ENCODE data around the gene NREP. TPM values are rescaled to one million over a fixed set of nuclear protein-coding genes. Genes with fewer than 3 reads are reported as not detected.
A peak's percentile ranks its signal among the peaks of the same experiment; 100 is the strongest.

Gene NREP
- 1,282 and 1,485 TPM in 2 replicates for total RNA-seq (2014; rRNA removed; shearing (Covaris generic))
- 1,378 and 1,415 TPM in 2 replicates for polyA plus RNA-seq (2016; fragmentation: Nextera tagmentation; extraction: Ambion mirVana)

GRCh38 chr5:111756581-111757354 lies at the start of gene NREP:
Gene NREP (minus strand): TSS chr5:111757194. CDS start chr5:111755772, 1,422 bp downstream.
- 1% methylated on average over 11 to 12 of the region's 12 CpGs for WGBS, 2 experiments (ENCODE audit: low coverage in 1 of 2, low lambda C conversion rate in 2 of 2, missing lambda C conversion rate in 2 of 2)
- H3K36me3 ChIP-seq (ENCODE audit: low read depth), result peaks cover 39% of the 10 kb centered on the region
- no peak for TF ChIP-seq EZH2phosphoT487 (IDR thresholded peaks at IDR 0.05; ENCODE audit: insufficient read depth, low read depth)
- peak within 1 kb of the TSS; percentile 98 for H3K4me3 ChIP-seq
- H3F3A ChIP-seq (ENCODE audit: insufficient read depth), result peaks cover 57% of the 10 kb centered on the region
- H3K79me2 ChIP-seq (ENCODE audit: insufficient read depth), result peaks cover 51% of the 10 kb centered on the region
- no peaks in the 10 kb centered on the region for H3K9me2 ChIP-seq (ENCODE audit: insufficient read depth)
- H3K4me2 ChIP-seq (ENCODE audit: unreplicated experiment), result peak within 1 kb of the TSS; percentile 99
- no peak for DNase-seq
- H3K4me1 ChIP-seq (ENCODE audit: insufficient read depth), result peaks cover 22% of the 10 kb centered on the region
- peak within 1 kb of the TSS; percentile 93 for H3K27ac ChIP-seq
- no peaks in the 10 kb centered on the region for H3K9me3 ChIP-seq (ENCODE audit: low read depth)
- H4K20me1 ChIP-seq (ENCODE audit: insufficient read depth), result no peaks in the 10 kb centered on the region
- peak within 1 kb of the TSS; percentile 96 for H3K9ac ChIP-seq
- peak within 1 kb of the TSS; percentile 66 for H2AFZ ChIP-seq
- in situ Hi-C loops (cut with MboI), result loop anchor here (5.0 kb wide), 1 partner anchor 391 kb away; no protein-coding TSS in a partner anchor
- no peaks in the 10 kb centered on the region for H3K27me3 ChIP-seq (replicated peaks; ENCODE audit: insufficient read depth)

DNA sequence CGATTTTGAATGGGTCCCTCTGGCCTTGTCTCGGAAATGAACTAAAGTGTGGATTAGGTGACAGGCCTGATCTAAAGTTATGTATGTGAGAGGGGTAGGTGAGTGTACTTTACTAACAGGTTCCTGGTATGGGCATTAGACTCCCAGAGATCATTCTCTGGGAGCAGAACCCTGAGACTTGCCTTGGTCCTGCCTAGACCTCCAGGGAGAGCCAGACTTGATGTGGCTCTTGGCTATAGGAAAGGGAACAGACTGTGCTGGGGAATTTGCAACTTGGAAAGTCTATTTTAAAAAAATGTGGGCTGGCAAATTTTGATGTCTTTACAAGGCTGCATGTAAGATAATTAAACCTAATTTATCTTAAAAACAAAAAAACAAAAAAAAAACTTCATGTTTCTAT lies 49.8 kb upstream of the NREP start:
- no peaks in the 10 kb centered on the region for H3K9me3 ChIP-seq (ENCODE audit: low read depth)
- TF ChIP-seq EZH2 (IDR thresholded peaks at IDR 0.05; ENCODE audit: insufficient read depth, poor library complexity, severe bottlenecking) (no peak), EZH2phosphoT487 (IDR thresholded peaks at IDR 0.05; ENCODE audit: insufficient read depth, low read depth) (no peak)
- H3K9me2 ChIP-seq (ENCODE audit: insufficient read depth), result 0 out of 2 replicates have a peak, but pooled peaks cover 3% of the 10 kb centered on the region
- no peak overlapping the region for H3K4me3 ChIP-seq
- H3F3A ChIP-seq (ENCODE audit: insufficient read depth), result no peaks in the 10 kb centered on the region
- no peak for DNase-seq
- H3K27ac ChIP-seq, result no peak overlapping the region
- no peaks in the 10 kb centered on the region for H3K4me1 ChIP-seq (ENCODE audit: insufficient read depth)
- H3K79me2 ChIP-seq (ENCODE audit: insufficient read depth), result no peaks in the 10 kb centered on the region
- WGBS, 2 experiments (ENCODE audit: low coverage in 1 of 2, low lambda C conversion rate in 2 of 2, missing lambda C conversion rate in 2 of 2), result 67 to 70% methylated on average over 2 of the region's 2 CpGs
- in situ Hi-C loops (cut with MboI), result no loop called here
- H3K27me3 ChIP-seq (replicated peaks; ENCODE audit: insufficient read depth), result no peaks in the 10 kb centered on the region
- no peak overlapping the region for H3K9ac ChIP-seq
- H3K4me2 ChIP-seq (ENCODE audit: unreplicated experiment), result no peak overlapping the region
- no peak overlapping the region for H2AFZ ChIP-seq
- no peaks in the 10 kb centered on the region for H3K36me3 ChIP-seq (ENCODE audit: low read depth)
- H4K20me1 ChIP-seq (ENCODE audit: insufficient read depth), result no peaks in the 10 kb centered on the region

GRCh38 chr5:111806156-111806555 lies 49.2 kb upstream of the NREP start:
- no peaks in the 10 kb centered on the region for H3K36me3 ChIP-seq (ENCODE audit: low read depth)
- H3K27ac ChIP-seq, result no peak overlapping the region
- in situ Hi-C loops (cut with MboI), result no loop called here
- no peak for TF ChIP-seq EZH2 (IDR thresholded peaks at IDR 0.05; ENCODE audit: insufficient read depth, poor library complexity, severe bottlenecking)
- TF ChIP-seq EZH2phosphoT487 (IDR thresholded peaks at IDR 0.05; ENCODE audit: insufficient read depth, low read depth), result no peak
- no peaks in the 10 kb centered on the region for H3K4me1 ChIP-seq (ENCODE audit: insufficient read depth)
- no peak overlapping the region for H3K9ac ChIP-seq
- H3K79me2 ChIP-seq (ENCODE audit: insufficient read depth), result no peaks in the 10 kb centered on the region
- H3K4me3 ChIP-seq, result no peak overlapping the region
- 0 out of 2 replicates have a peak, but pooled peaks cover 3% of the 10 kb centered on the region for H3K9me2 ChIP-seq (ENCODE audit: insufficient read depth)
- DNase-seq, result no peak
- H4K20me1 ChIP-seq (ENCODE audit: insufficient read depth), result no peaks in the 10 kb centered on the region
- no peak overlapping the region for H2AFZ ChIP-seq
- no peak overlapping the region for H3K4me2 ChIP-seq (ENCODE audit: unreplicated experiment)
- no peaks in the 10 kb centered on the region for H3K27me3 ChIP-seq (replicated peaks; ENCODE audit: insufficient read depth)
- no peaks in the 10 kb centered on the region for H3F3A ChIP-seq (ENCODE audit: insufficient read depth)
- WGBS, 2 experiments (ENCODE audit: low coverage in 1 of 2, low lambda C conversion rate in 2 of 2, missing lambda C conversion rate in 2 of 2), result 32 to 40% methylated on average over 2 of the region's 2 CpGs
- no peaks in the 10 kb centered on the region for H3K9me3 ChIP-seq (ENCODE audit: low read depth)

DNA sequence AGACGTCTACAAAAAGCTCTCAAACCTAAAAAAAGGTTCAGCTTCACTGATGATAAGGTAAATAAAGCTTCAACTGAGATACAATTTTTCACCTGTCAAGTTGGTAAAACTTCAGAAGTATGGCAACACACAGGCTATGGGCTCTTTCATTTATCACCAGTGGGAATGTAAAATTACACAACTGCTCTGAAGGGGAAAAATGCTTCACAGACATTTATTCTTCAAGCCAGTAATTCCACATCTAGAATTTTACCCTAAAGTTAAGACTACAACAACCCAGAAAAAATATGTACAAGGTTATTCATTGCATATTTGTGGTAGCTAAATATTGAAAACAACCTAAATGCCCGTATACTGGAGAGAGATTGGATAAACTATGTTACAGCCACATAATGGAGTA lies 48.1 kb upstream of the NREP start:
- in situ Hi-C loops (cut with MboI), result no loop called here
- Histone ChIP-seq H3K9me2 (ENCODE audit: insufficient read depth) (0 out of 2 replicates have a peak, but pooled peaks cover 3% of the 10 kb centered on the region), H3K4me3 (no peak overlapping the region), H3K27ac (no peak overlapping the region), H3K36me3 (ENCODE audit: low read depth) (no peaks in the 10 kb centered on the region), H3K27me3 (replicated peaks; ENCODE audit: insufficient read depth) (no peaks in the 10 kb centered on the region), H3K4me2 (ENCODE audit: unreplicated experiment) (no peak overlapping the region), H2AFZ (no peak overlapping the region), H3K9me3 (ENCODE audit: low read depth) (no peaks in the 10 kb centered on the region), H3F3A (ENCODE audit: insufficient read depth) (no peaks in the 10 kb centered on the region), H4K20me1 (ENCODE audit: insufficient read depth) (no peaks in the 10 kb centered on the region), H3K9ac (no peak overlapping the region), H3K4me1 (ENCODE audit: insufficient read depth) (no peaks in the 10 kb centered on the region), H3K79me2 (ENCODE audit: insufficient read depth) (no peaks in the 10 kb centered on the region)
- TF ChIP-seq EZH2phosphoT487 (IDR thresholded peaks at IDR 0.05; ENCODE audit: insufficient read depth, low read depth), result no peak
- TF ChIP-seq EZH2 (IDR thresholded peaks at IDR 0.05; ENCODE audit: insufficient read depth, poor library complexity, severe bottlenecking), result no peak
- DNase-seq, result no peak
- WGBS, 2 experiments (ENCODE audit: low coverage in 1 of 2, low lambda C conversion rate in 2 of 2, missing lambda C conversion rate in 2 of 2), result 88 to 90% methylated on average over 2 of the region's 2 CpGs
